Measurements from ENCODE around the gene PTPRN2. TPM values are rescaled to one million over a fixed set of nuclear protein-coding genes. Genes with fewer than 3 reads are reported as not detected.

Gene PTPRN2
- total and polyA plus RNA-seq, 2 experiments from 2014 or later: 0.28 TPM; not detected in 1

- TF ChIP-seq, protein P1, sequence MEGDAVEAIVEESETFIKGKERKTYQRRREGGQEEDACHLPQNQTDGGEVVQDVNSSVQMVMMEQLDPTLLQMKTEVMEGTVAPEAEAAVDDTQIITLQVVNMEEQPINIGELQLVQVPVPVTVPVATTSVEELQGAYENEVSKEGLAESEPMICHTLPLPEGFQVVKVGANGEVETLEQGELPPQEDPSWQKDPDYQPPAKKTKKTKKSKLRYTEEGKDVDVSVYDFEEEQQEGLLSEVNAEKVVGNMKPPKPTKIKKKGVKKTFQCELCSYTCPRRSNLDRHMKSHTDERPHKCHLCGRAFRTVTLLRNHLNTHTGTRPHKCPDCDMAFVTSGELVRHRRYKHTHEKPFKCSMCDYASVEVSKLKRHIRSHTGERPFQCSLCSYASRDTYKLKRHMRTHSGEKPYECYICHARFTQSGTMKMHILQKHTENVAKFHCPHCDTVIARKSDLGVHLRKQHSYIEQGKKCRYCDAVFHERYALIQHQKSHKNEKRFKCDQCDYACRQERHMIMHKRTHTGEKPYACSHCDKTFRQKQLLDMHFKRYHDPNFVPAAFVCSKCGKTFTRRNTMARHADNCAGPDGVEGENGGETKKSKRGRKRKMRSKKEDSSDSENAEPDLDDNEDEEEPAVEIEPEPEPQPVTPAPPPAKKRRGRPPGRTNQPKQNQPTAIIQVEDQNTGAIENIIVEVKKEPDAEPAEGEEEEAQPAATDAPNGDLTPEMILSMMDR (IDR thresholded peaks at IDR 0.05; ENCODE audit: low read depth, low read length): no peak
- no peak for DNase-seq (ENCODE audit: low read depth in 1 of 2, low spot score in 1 of 2)
- Histone ChIP-seq H3K9me3 (ENCODE audit: low read depth) (no peaks in the 10 kb centered on the region), H3K27ac (no peak overlapping the region), H3K36me3 (no peaks in the 10 kb centered on the region), H3K27me3 (no peaks in the 10 kb centered on the region), H3K4me1 (ENCODE audit: low read depth) (no peaks in the 10 kb centered on the region), H3K4me3 (no peak overlapping the region)
These were observed 33.3 kb upstream of the PTPRN2 start for GRCh38 chr7:158620839-158621441.

GRCh38 chr7:158620418-158620817, 32.8 kb upstream of the PTPRN2 start:
- Histone ChIP-seq H3K27ac (no peak overlapping the region), H3K4me1 (ENCODE audit: low read depth) (no peaks in the 10 kb centered on the region)

DNA sequence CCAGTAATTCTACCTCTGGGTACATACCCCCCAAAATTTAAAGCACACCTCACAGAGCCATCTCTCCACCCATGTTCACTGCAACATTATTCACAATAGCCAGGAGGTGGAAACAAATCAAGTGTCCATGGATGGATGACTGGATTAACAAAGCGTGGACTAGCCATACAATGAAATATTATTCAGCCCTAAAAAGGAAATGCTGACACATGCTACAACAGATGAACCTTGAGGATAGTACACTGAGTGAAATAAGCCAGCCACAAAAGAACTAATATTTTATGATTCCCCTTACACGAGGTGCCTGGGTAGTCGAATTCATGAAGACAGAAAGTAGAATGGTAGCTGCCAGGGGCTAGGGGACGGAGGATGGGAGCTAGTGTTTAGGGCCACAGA, 31.1 kb upstream of the PTPRN2 start:
- Histone ChIP-seq H3K9me3 (ENCODE audit: low read depth) (no peaks in the 10 kb centered on the region), H3K4me3 (no peak overlapping the region), H3K36me3 (no peaks in the 10 kb centered on the region), H3K4me1 (ENCODE audit: low read depth) (no peaks in the 10 kb centered on the region), H3K27me3 (no peaks in the 10 kb centered on the region), H3K27ac (no peak overlapping the region)
- no peak for DNase-seq (ENCODE audit: low read depth in 1 of 2, low spot score in 1 of 2)
- TF ChIP-seq, protein P1 (IDR thresholded peaks at IDR 0.05; ENCODE audit: low read depth, low read length): no peak

More at GRCh38 chr7:158620418-158620817, 32.8 kb upstream of the PTPRN2 start:
- TF ChIP-seq, protein P1 (IDR thresholded peaks at IDR 0.05; ENCODE audit: low read depth, low read length): no peak
- Histone ChIP-seq H3K9me3 (ENCODE audit: low read depth) (no peaks in the 10 kb centered on the region), H3K36me3 (no peaks in the 10 kb centered on the region), H3K27me3 (no peaks in the 10 kb centered on the region), H3K4me3 (no peak overlapping the region)
- no peak for DNase-seq (ENCODE audit: low read depth in 1 of 2, low spot score in 1 of 2)

GRCh38 chr7:158617737-158618128, 30.1 kb upstream of the PTPRN2 start:
- Histone ChIP-seq H3K36me3 (no peaks in the 10 kb centered on the region), H3K27ac (no peak overlapping the region), H3K9me3 (ENCODE audit: low read depth) (no peaks in the 10 kb centered on the region)

DNA sequence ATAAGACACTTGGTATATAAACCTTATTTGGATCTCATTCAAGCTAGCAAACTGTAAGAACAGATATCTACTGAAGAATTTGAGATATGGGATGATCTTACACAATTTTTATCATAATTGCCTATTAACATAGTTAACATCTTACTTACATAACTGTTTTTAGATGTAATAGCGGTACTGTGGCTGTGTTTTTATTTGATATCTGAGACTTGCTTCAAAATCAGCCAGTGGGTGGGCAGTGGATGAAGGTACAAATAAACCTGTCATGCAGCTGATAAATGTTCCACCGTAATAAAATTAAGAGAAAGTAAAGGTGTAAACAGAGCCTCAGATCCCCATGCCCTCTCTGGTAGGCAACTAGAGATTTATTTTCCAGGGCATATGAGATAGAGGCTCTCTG, 28.4 kb upstream of the PTPRN2 start:
- Histone ChIP-seq H3K27ac (no peak overlapping the region), H3K36me3 (no peaks in the 10 kb centered on the region), H3K9me3 (ENCODE audit: low read depth) (no peaks in the 10 kb centered on the region), H3K4me1 (ENCODE audit: low read depth) (no peaks in the 10 kb centered on the region), H3K27me3 (no peaks in the 10 kb centered on the region), H3K4me3 (no peak overlapping the region)
- TF ChIP-seq, protein P1 (IDR thresholded peaks at IDR 0.05; ENCODE audit: low read depth, low read length): no peak
- DNase-seq (ENCODE audit: low read depth in 1 of 2, low spot score in 1 of 2): no peak

More at GRCh38 chr7:158617737-158618128, 30.1 kb upstream of the PTPRN2 start:
- H3K4me3 ChIP-seq: no peak overlapping the region
- H3K4me1 ChIP-seq (ENCODE audit: low read depth): no peaks in the 10 kb centered on the region
- TF ChIP-seq, protein P1 (IDR thresholded peaks at IDR 0.05; ENCODE audit: low read depth, low read length): no peak
- peak in 1 of 2 donors; percentile 68 for DNase-seq (ENCODE audit: low read depth in 1 of 2, low spot score in 1 of 2)
- no peaks in the 10 kb centered on the region for H3K27me3 ChIP-seq

Measured in cardiac muscle cell (in vitro differentiated cells and primary cell).